GM23338 (cell line): ENCODE measurements around the gene ABL1. TPM values are rescaled to one million over a fixed set of nuclear protein-coding genes. Genes with fewer than 3 reads are reported as not detected.

Source experiments
- ATAC-seq: fragments of 200-7000 bp; cut with Tn5 transposase; 3 replicates; pipeline ENCODE4 v1.9.1; 2020
- DNase-seq: peaks from one replicate; pipeline ENCODE4 v3.0.0-alpha.2; 2015; ENCODE audit warnings: low spot score
- H2AFZ ChIP-seq: fragments of 200-600 bp; sonication (generic); 2 replicates; pipeline ENCODE4 v1.8.0; 2016; ENCODE audit warnings: antibody characterized with exemption, mild to moderate bottlenecking, moderate library complexity
- H3F3A ChIP-seq: fragments of 200-600 bp; sonication (generic); replicated peaks from 2 replicates; pipeline ENCODE4 v1.8.0; 2017; ENCODE audit warnings: antibody characterized with exemption, mixed run types, low read depth
- H3K27ac ChIP-seq: fragments of 200-600 bp; sonication (generic); 2 replicates; pipeline ENCODE4 v1.6.1; 2016; ENCODE audit warnings: low read depth
- H3K27me3 ChIP-seq: fragments of 200-600 bp; sonication (generic); 2 replicates; pipeline ENCODE4 v1.8.0; 2016; ENCODE audit warnings: mild to moderate bottlenecking, mixed run types, moderate library complexity; ENCODE audit not compliant: insufficient read depth
- H3K36me3 ChIP-seq: fragments of 200-600 bp; sonication (generic); 2 replicates; pipeline ENCODE4 v1.8.0; 2016; ENCODE audit warnings: mild to moderate bottlenecking; ENCODE audit not compliant: insufficient read depth
- H3K4me1 ChIP-seq: fragments of 200-600 bp; sonication (generic); 2 replicates; pipeline ENCODE4 v1.8.0; 2016; ENCODE audit warnings: mild to moderate bottlenecking, moderate library complexity; ENCODE audit not compliant: insufficient read depth
- H3K4me2 ChIP-seq: fragments of 200-600 bp; sonication (generic); 2 replicates; pipeline ENCODE4 v1.7.1; 2017; ENCODE audit warnings: mixed run types
- H3K4me3 ChIP-seq: fragments of 200-600 bp; sonication (generic); 2 replicates; pipeline ENCODE4 v1.6.1; 2016; ENCODE audit warnings: mixed run types
- H3K79me2 ChIP-seq: fragments of 200-600 bp; sonication (generic); replicated peaks from 2 replicates; pipeline ENCODE4 v1.8.0; 2017; ENCODE audit warnings: mild to moderate bottlenecking; ENCODE audit not compliant: insufficient read depth
- H3K9me2 ChIP-seq: fragments of 200-600 bp; sonication (generic); 2 replicates; pipeline ENCODE4 v1.8.0; 2017; ENCODE audit not compliant: insufficient read depth
- H4K20me1 ChIP-seq: fragments of 200-600 bp; sonication (generic); replicated peaks from 2 replicates; pipeline ENCODE4 v1.8.0; 2017; ENCODE audit warnings: mild to moderate bottlenecking; ENCODE audit not compliant: insufficient read depth
- H3K27ac Mint-ChIP-seq: 2 replicates; pipeline ENCODE4 v1.8.0; 2020; ENCODE audit warnings: inconsistent platforms, mild to moderate bottlenecking, moderate library complexity, mixed read lengths
- H3K27me3 Mint-ChIP-seq: 3 replicates; pipeline ENCODE4 v1.8.0; 2022; ENCODE audit warnings: low read depth, mild to moderate bottlenecking, moderate library complexity, mixed read lengths, inconsistent platforms; ENCODE audit not compliant: insufficient read depth, poor library complexity
- H3K36me3 Mint-ChIP-seq: 3 replicates; pipeline ENCODE4 v1.8.0; 2021; ENCODE audit warnings: low read depth, mild to moderate bottlenecking, inconsistent platforms, moderate library complexity, mixed read lengths
- H3K4me1 Mint-ChIP-seq: 3 replicates; pipeline ENCODE4 v1.8.0; 2020; ENCODE audit warnings: mild to moderate bottlenecking, inconsistent platforms, mixed read lengths
- H3K4me3 Mint-ChIP-seq: 3 replicates; pipeline ENCODE4 v1.8.0; 2021; ENCODE audit warnings: moderate library complexity, mild to moderate bottlenecking, inconsistent platforms, mixed read lengths
- H3K9me3 Mint-ChIP-seq: 3 replicates; pipeline ENCODE4 v1.8.0; 2020; ENCODE audit warnings: moderate library complexity, mild to moderate bottlenecking, inconsistent platforms, mixed read lengths
- CREB1 ChIP-seq: fragments of 250-450 bp; sonication (Bioruptor Pico); IDR thresholded peaks from 2 replicates; pipeline ENCODE4 v1.5.0; 2020; ENCODE audit warnings: low read depth, mild to moderate bottlenecking, moderate library complexity
- EZH2 ChIP-seq: fragments of 200-600 bp; sonication (generic); IDR thresholded peaks from one replicate; pipeline ENCODE4 v1.8.0; 2017; ENCODE audit warnings: antibody characterized with exemption, mild to moderate bottlenecking, low read depth; ENCODE audit not compliant: unreplicated experiment
- EZH2phosphoT487 ChIP-seq: fragments of 200-600 bp; sonication (generic); IDR thresholded peaks from one replicate; pipeline ENCODE4 v1.8.1; 2018; ENCODE audit warnings: antibody characterized with exemption; ENCODE audit not compliant: unreplicated experiment
- JUNB ChIP-seq: IDR thresholded peaks from one replicate; pipeline ENCODE4 v1.6.1; 2016; ENCODE audit warnings: antibody characterized with exemption; ENCODE audit not compliant: unreplicated experiment
- NANOG ChIP-seq: IDR thresholded peaks from 2 replicates; pipeline ENCODE4 v1.6.1; 2016; ENCODE audit warnings: antibody characterized with exemption, borderline replicate concordance
- POLR2AphosphoS5 ChIP-seq: IDR thresholded peaks from 2 replicates; pipeline ENCODE4 v1.6.1; 2016; ENCODE audit warnings: antibody characterized with exemption, low read depth
- STAT1 ChIP-seq: IDR thresholded peaks from one replicate; pipeline ENCODE4 v1.6.1; 2016; ENCODE audit warnings: antibody characterized with exemption; ENCODE audit not compliant: unreplicated experiment
- ZNF114 ChIP-seq: fragments of 250-450 bp; sonication (Bioruptor Pico); IDR thresholded peaks from 2 replicates; pipeline ENCODE4 v1.5.0; 2020; ENCODE audit warnings: mild to moderate bottlenecking, moderate library complexity
- ZNF331 ChIP-seq: fragments of 250-450 bp; sonication (Bioruptor Pico); IDR thresholded peaks from 2 replicates; pipeline ENCODE4 v1.5.0; 2020; ENCODE audit warnings: low read depth, mild to moderate bottlenecking, moderate library complexity
- polyA plus RNA-seq: library from polyadenylated mRNA; unstranded; fragments of >200 nt; fragmentation: Nextera tagmentation; extraction: Ambion mirVana; gene quantifications from 2 replicates; pipeline ENCODE4 v1.2.1, GENCODE V29; 2016
- total RNA-seq: library from RNA; depleted of rRNA; stranded (reverse); fragments of >200 nt; shearing (Covaris generic); gene quantifications from 2 replicates; pipeline ENCODE4 v1.2.3, GENCODE V29; 2014
- TF ChIP-seq, protein P1 (sequence below): IDR thresholded peaks from one replicate; pipeline ENCODE4 v1.6.1; 2018; ENCODE audit warnings: antibody characterized with exemption; ENCODE audit not compliant: unreplicated experiment
- TF ChIP-seq, protein P2 (sequence below): fragments of 250-450 bp; sonication (Bioruptor Pico); IDR thresholded peaks from 2 replicates; pipeline ENCODE4 v1.5.0; 2020; ENCODE audit warnings: mild to moderate bottlenecking, moderate library complexity
- TF ChIP-seq, protein P3 (sequence below): IDR thresholded peaks from 2 replicates; pipeline ENCODE4 v1.6.1; 2016; ENCODE audit warnings: antibody characterized with exemption
- TF ChIP-seq, protein P4 (sequence below), 2 experiments: fragments of 200-600 bp in 1 of 2; sonication (generic) in 1 of 2; conservative IDR thresholded peaks; 2 replicates each; pipeline versions ENCODE4 v1.5.1 to v1.6.1; 2016 to 2017; ENCODE audit warnings: antibody characterized with exemption in 2 of 2, low read depth in 2 of 2, mild to moderate bottlenecking in 2 of 2, moderate library complexity in 1 of 2

The ABL1 gene
- total and polyA plus RNA-seq, 2 experiments from 2014 or later, result 20.7 to 85.1 TPM

DNA sequence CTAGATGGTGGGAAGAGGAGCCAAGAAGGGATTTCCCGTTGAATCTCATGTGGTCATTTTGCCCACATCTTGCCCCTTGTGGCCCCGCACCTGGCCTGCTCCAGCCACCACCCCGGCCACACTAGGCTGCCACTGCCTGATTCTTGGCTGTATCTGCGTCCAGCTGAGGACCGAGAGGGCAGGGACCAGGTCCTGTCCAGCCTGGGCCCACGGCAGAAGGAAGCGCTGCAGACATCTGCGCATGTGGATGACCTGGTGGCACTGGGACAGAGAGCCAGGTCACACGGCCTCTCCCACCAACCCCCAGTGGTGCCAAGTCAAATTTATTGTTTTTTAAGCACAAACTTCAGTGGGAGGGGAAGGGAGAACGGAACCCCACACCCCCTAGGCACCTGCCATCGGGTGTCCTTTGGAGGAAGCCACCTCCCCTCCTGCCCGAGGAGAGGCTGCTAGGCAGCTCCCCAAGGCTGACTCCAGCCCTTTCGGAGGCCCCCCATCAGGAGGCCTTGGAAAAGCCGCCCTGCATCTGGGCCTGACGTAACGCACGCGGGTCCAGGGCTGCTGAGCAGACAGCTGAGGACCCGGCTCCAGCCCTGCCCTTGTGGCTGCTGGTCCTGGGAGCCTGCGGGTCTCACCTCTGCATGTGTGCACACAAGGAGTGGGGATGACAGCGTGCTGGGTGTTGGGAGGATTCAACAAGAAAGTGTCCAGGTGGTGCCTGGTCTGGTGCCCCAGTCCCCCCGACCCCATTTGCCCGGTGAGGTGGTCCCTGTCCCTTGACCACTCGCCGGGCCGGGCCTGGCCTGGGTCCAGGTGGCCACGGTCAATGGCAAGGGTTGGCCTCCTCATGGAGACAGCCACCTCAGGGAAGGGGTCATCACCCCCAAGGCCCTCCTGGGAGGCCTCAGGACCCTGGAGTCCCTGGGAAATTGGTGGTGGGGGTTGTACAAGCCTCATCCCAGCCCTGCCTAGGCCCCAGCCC, 67.4 kb downstream of the ABL1 start:
- H3K27ac ChIP-seq, result no peak overlapping the region
- no peaks in the 10 kb centered on the region for H3F3A ChIP-seq
- H3K4me1 ChIP-seq, result no peaks in the 10 kb centered on the region
- H3K4me3 ChIP-seq, result no peak overlapping the region
- ATAC-seq (peak; percentile 10; the same call in 2 of the 3 replicates), DNase-seq (no peak)
- H2AFZ ChIP-seq, result no peak overlapping the region
- H3K4me1 Mint-ChIP-seq, result no peaks in the 10 kb centered on the region
- H3K36me3 ChIP-seq, result no peaks in the 10 kb centered on the region
- H4K20me1 ChIP-seq, result no peaks in the 10 kb centered on the region
- no peaks in the 10 kb centered on the region for H3K9me3 Mint-ChIP-seq
- H3K27me3 ChIP-seq, result no peaks in the 10 kb centered on the region
- H3K27me3 Mint-ChIP-seq, result peaks cover 14% of the 10 kb centered on the region
- H3K4me2 ChIP-seq, result no peak overlapping the region
- H3K9me2 ChIP-seq, result no peaks in the 10 kb centered on the region
- no peaks in the 10 kb centered on the region for H3K79me2 ChIP-seq
- H3K36me3 Mint-ChIP-seq, result no peaks in the 10 kb centered on the region
- TF ChIP-seq ZNF114 (CRISPR knock-in tag) (no peak), ZNF331 (CRISPR knock-in tag) (no peak), POLR2AphosphoS5 (no peak), CREB1 (no peak), STAT1 (no peak), NANOG (no peak), EZH2 (no peak), JUNB (no peak), EZH2phosphoT487 (no peak)
- TF ChIP-seq, protein P1, sequence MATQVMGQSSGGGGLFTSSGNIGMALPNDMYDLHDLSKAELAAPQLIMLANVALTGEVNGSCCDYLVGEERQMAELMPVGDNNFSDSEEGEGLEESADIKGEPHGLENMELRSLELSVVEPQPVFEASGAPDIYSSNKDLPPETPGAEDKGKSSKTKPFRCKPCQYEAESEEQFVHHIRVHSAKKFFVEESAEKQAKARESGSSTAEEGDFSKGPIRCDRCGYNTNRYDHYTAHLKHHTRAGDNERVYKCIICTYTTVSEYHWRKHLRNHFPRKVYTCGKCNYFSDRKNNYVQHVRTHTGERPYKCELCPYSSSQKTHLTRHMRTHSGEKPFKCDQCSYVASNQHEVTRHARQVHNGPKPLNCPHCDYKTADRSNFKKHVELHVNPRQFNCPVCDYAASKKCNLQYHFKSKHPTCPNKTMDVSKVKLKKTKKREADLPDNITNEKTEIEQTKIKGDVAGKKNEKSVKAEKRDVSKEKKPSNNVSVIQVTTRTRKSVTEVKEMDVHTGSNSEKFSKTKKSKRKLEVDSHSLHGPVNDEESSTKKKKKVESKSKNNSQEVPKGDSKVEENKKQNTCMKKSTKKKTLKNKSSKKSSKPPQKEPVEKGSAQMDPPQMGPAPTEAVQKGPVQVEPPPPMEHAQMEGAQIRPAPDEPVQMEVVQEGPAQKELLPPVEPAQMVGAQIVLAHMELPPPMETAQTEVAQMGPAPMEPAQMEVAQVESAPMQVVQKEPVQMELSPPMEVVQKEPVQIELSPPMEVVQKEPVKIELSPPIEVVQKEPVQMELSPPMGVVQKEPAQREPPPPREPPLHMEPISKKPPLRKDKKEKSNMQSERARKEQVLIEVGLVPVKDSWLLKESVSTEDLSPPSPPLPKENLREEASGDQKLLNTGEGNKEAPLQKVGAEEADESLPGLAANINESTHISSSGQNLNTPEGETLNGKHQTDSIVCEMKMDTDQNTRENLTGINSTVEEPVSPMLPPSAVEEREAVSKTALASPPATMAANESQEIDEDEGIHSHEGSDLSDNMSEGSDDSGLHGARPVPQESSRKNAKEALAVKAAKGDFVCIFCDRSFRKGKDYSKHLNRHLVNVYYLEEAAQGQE, result no peak
- TF ChIP-seq, protein P2, sequence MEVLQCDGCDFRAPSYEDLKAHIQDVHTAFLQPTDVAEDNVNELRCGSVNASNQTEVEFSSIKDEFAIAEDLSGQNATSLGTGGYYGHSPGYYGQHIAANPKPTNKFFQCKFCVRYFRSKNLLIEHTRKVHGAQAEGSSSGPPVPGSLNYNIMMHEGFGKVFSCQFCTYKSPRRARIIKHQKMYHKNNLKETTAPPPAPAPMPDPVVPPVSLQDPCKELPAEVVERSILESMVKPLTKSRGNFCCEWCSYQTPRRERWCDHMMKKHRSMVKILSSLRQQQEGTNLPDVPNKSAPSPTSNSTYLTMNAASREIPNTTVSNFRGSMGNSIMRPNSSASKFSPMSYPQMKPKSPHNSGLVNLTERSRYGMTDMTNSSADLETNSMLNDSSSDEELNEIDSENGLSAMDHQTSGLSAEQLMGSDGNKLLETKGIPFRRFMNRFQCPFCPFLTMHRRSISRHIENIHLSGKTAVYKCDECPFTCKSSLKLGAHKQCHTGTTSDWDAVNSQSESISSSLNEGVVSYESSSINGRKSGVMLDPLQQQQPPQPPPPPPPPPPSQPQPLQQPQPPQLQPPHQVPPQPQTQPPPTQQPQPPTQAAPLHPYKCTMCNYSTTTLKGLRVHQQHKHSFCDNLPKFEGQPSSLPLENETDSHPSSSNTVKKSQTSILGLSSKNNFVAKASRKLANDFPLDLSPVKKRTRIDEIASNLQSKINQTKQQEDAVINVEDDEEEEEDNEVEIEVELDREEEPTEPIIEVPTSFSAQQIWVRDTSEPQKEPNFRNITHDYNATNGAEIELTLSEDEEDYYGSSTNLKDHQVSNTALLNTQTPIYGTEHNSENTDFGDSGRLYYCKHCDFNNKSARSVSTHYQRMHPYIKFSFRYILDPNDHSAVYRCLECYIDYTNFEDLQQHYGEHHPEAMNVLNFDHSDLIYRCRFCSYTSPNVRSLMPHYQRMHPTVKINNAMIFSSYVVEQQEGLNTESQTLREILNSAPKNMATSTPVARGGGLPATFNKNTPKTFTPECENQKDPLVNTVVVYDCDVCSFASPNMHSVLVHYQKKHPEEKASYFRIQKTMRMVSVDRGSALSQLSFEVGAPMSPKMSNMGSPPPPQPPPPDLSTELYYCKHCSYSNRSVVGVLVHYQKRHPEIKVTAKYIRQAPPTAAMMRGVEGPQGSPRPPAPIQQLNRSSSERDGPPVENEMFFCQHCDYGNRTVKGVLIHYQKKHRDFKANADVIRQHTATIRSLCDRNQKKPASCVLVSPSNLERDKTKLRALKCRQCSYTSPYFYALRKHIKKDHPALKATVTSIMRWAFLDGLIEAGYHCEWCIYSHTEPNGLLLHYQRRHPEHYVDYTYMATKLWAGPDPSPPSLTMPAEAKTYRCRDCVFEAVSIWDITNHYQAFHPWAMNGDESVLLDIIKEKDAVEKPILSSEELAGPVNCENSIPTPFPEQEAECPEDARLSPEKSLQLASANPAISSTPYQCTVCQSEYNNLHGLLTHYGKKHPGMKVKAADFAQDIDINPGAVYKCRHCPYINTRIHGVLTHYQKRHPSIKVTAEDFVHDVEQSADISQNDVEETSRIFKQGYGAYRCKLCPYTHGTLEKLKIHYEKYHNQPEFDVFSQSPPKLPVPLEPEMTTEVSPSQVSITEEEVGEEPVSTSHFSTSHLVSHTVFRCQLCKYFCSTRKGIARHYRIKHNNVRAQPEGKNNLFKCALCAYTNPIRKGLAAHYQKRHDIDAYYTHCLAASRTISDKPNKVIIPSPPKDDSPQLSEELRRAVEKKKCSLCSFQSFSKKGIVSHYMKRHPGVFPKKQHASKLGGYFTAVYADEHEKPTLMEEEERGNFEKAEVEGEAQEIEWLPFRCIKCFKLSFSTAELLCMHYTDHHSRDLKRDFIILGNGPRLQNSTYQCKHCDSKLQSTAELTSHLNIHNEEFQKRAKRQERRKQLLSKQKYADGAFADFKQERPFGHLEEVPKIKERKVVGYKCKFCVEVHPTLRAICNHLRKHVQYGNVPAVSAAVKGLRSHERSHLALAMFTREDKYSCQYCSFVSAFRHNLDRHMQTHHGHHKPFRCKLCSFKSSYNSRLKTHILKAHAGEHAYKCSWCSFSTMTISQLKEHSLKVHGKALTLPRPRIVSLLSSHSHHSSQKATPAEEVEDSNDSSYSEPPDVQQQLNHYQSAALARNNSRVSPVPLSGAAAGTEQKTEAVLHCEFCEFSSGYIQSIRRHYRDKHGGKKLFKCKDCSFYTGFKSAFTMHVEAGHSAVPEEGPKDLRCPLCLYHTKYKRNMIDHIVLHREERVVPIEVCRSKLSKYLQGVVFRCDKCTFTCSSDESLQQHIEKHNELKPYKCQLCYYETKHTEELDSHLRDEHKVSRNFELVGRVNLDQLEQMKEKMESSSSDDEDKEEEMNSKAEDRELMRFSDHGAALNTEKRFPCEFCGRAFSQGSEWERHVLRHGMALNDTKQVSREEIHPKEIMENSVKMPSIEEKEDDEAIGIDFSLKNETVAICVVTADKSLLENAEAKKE, result no peak
- TF ChIP-seq, protein P3, sequence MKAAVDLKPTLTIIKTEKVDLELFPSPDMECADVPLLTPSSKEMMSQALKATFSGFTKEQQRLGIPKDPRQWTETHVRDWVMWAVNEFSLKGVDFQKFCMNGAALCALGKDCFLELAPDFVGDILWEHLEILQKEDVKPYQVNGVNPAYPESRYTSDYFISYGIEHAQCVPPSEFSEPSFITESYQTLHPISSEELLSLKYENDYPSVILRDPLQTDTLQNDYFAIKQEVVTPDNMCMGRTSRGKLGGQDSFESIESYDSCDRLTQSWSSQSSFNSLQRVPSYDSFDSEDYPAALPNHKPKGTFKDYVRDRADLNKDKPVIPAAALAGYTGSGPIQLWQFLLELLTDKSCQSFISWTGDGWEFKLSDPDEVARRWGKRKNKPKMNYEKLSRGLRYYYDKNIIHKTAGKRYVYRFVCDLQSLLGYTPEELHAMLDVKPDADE, result no peak
- TF ChIP-seq, protein P4, sequence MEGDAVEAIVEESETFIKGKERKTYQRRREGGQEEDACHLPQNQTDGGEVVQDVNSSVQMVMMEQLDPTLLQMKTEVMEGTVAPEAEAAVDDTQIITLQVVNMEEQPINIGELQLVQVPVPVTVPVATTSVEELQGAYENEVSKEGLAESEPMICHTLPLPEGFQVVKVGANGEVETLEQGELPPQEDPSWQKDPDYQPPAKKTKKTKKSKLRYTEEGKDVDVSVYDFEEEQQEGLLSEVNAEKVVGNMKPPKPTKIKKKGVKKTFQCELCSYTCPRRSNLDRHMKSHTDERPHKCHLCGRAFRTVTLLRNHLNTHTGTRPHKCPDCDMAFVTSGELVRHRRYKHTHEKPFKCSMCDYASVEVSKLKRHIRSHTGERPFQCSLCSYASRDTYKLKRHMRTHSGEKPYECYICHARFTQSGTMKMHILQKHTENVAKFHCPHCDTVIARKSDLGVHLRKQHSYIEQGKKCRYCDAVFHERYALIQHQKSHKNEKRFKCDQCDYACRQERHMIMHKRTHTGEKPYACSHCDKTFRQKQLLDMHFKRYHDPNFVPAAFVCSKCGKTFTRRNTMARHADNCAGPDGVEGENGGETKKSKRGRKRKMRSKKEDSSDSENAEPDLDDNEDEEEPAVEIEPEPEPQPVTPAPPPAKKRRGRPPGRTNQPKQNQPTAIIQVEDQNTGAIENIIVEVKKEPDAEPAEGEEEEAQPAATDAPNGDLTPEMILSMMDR (conservative IDR thresholded peaks at IDR 0.05; ENCODE audit: low read depth in 2 of 2), result no peak
- H3K27ac Mint-ChIP-seq, result no peak overlapping the region
- H3K4me3 Mint-ChIP-seq, result no peak overlapping the region
